GM13977 (cell line): ENCODE results near the gene PRKAG2.

Source experiments
- DNase-seq: peaks from one replicate; pipeline ENCODE4 v3.0.0; 2012; ENCODE audit warnings: low spot score
- in situ Hi-C: fragments of 300-500 bp; cut with MboI; formaldehyde crosslinking; loops from one replicate; pipeline ENCODE4 v1.12.0; 2022; ENCODE audit warnings: low sequenced_read_pairs, low pct_unique_long_range_greater_than_20kb, mixed read lengths, inconsistent platforms; ENCODE audit not compliant: unreplicated experiment
- TF ChIP-seq, protein P1 (sequence below): IDR thresholded peaks from 2 replicates; pipeline ENCODE4 v1.5.1; 2012; ENCODE audit warnings: mild to moderate bottlenecking, control low read depth; ENCODE audit not compliant: insufficient read depth; ENCODE audit errors: extremely low read depth, missing control alignments

The PRKAG2 gene

DNA sequence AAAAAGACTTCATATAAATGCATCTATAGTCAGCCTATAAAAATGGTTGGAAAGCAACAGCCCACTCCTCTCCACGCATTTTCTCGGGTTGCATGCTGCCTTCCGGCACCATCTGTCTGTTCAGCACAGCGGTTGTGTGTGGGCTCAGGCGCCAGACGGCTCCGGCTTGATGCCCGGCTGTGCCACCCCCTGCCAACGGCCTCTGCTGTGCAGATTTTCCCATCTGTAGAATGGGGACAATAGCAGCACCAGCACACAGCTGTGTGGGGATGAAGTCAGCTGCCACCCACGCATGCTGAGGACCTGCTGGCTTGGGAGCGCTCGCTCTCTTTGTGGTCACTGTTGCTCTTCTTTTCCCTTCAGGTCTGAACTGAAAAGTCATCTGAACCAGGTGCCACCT is 19.5 kb downstream of the PRKAG2 start:
- DNase-seq = no peak
- in situ Hi-C loops = no loop called here
- TF ChIP-seq, protein P1, sequence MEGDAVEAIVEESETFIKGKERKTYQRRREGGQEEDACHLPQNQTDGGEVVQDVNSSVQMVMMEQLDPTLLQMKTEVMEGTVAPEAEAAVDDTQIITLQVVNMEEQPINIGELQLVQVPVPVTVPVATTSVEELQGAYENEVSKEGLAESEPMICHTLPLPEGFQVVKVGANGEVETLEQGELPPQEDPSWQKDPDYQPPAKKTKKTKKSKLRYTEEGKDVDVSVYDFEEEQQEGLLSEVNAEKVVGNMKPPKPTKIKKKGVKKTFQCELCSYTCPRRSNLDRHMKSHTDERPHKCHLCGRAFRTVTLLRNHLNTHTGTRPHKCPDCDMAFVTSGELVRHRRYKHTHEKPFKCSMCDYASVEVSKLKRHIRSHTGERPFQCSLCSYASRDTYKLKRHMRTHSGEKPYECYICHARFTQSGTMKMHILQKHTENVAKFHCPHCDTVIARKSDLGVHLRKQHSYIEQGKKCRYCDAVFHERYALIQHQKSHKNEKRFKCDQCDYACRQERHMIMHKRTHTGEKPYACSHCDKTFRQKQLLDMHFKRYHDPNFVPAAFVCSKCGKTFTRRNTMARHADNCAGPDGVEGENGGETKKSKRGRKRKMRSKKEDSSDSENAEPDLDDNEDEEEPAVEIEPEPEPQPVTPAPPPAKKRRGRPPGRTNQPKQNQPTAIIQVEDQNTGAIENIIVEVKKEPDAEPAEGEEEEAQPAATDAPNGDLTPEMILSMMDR = no peak

DNA sequence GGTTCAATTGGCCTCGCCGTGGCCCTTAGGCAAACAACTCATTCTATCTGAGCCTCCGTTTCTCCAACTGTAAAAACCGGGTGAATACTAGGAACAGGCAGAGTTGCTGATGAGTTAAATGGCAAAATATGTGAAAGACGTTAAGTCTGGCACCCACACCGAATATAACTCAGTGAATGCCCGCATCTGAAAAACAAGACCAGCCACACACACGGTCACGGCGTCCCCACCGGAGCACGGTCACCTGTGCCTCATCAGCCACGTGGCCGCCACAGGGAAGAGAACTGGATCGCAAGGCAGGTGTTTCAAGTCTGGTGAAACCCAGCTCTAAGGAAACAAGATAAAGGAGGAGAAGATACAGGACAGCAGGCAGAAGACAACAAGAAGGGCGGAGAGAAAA is 20.4 kb downstream of the PRKAG2 start:
- TF ChIP-seq, protein P1 = no peak
- DNase-seq = no peak
- in situ Hi-C loops = no loop called here

DNA sequence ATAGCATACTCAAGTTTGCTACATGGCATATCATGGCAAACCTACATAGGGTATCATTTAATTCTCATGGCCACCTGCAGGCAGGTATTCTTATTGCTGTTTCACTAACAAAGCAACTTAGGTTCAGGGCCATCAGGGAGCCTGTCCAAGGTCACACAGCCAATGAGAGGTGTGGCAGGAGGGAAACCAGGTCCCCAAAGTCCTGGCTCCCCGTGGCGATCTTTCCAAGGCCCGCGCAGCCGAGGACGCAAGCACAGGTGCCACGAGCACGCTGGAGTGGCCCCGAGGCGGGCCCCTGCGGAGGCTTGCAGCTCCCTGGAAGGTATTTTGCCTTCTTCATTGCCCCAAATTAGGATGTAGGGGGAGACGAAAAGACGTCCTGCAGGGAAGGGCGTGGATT is 20.8 kb downstream of the PRKAG2 start:
- TF ChIP-seq, protein P1 = no peak
- in situ Hi-C loops = no loop called here
- DNase-seq = no peak

DNA sequence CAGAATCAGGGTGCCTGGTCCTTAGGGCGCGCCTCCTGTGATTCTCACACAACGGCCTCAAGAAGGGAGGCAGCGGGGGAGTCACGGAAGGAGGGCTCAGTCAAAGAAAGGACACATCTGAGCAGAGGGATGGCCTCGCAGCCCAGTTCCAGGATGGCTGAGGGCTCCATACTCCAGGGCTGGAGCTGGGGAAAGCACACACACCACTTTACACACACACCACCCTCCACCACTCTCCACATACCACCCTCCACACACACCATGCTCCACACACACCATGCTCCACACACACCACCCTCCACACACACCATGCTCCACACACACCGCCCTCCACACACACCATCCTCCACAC is 22.2 kb downstream of the PRKAG2 start:
- no peak for DNase-seq
- TF ChIP-seq, protein P1 = no peak
- in situ Hi-C loops = no loop called here

DNA sequence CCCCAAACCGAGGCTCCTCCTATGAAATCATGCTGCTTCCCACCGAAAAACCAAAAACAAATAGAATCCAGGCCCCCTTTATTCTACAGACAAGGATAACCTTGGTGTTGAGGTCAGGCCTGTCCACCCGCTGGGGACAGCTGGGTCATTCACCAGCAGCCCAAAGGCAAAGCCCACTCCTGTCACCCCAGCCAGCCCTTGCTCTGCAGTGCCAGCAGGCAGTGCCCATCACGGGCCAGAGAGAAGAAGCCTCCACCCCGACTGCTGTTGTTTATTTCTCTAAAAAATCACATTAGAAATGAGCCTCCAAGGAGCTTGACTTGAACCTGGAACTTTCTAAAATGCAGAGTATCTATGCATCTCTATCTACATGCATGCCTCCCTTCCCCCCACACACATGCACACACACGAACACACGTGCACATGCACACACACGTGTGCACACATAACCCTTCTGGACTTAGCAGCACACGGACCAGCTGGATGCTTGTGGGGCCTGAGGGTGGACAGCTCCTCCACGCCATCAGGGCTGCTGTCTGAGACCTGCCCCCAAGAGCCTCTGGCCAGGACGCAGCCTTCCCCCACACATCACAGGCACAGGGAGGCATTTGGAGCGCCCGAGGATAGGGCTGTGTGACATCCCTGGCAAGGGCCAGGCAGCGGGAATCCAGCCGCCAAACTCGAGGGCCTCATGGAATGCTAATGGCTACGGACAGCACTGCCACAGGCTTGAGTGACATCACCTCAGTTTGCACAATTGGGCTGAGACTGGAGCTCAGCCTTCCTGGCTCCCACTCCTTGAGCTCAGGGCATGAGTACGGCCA is 22.8 kb downstream of the PRKAG2 start:
- in situ Hi-C loops = no loop called here
- DNase-seq = no peak

DNA sequence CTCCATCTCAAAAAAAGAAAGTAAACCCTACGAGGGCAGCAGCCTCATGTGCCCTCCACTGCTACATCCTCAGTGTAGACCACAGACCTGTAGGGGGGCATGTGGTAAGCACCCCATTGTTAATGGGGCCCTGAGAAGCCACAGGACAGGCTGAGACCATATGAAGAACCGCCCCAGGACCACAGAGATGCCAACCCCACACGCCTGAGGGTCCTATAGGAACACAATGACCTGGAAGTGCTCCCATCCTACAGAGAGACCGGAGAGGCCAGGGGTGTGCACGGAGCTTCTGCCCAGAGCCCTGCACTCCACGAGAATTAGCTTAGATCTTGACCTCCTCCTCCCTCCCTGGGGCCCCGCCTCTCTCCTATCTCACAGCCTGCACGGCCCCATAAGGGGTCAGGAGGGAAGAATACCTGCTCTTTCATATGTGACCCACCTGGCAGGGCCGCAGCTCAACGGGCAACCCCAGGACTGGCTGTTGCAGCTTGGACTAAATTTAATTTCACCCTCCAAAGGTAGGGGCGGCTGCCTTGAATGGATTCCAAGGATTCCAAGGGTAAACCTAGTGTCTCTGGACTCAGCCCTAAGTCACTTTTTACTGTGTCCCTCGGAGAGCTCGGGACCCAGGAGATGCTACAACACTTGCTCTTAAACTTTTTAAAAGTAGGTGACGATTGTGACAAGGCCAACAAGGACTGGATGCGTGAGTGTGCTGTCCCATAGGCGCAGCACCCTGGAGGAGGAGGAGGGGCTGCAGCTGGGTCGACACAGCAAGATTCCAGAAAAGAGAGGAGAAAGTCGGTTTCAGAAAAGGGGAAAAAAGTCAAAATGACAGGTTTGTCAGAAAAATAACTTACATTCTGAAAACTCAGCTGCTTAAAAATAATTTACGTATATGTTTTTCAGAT is 24.2 kb downstream of the PRKAG2 start:
- in situ Hi-C loops = no loop called here
- TF ChIP-seq, protein P1 = no peak
- DNase-seq = no peak

More for the DNA sequence above, 22.8 kb downstream of the PRKAG2 start:
- TF ChIP-seq, protein P1 = no peak
